Activated CD4-positive, alpha-beta memory T cell treated with anti-CD3 and anti-CD28 coated beads for 36 hours (primary cell): ENCODE data around the gene TCF7L1. TPM values are rescaled to one million over a fixed set of nuclear protein-coding genes. Genes with fewer than 3 reads are reported as not detected.
A peak's percentile ranks its signal among the peaks of the same experiment; 100 is the strongest.

Experiments used
- CTCF ChIA-PET: fragments of 350-600 bp; sonication (Branson Sonifier 250); formaldehyde crosslinking; loops from one replicate; lab custom pipeline; 2021; ENCODE audit warnings: antibody characterized with exemption, inconsistent platforms; lab: Charles Lee
- POLR2A ChIA-PET: fragments of 350-600 bp; sonication (Branson Sonifier 250); formaldehyde crosslinking; loops from one replicate; lab custom pipeline; 2021; ENCODE audit warnings: antibody characterized with exemption; lab: Charles Lee
- DNase-seq: peaks from one replicate; pipeline ENCODE4 v3.0.0-alpha.2; 2020
- H3K27ac Mint-ChIP-seq: one replicate; pipeline ENCODE4 v1.8.0; 2021; ENCODE audit warnings: mixed read lengths
- H3K27me3 Mint-ChIP-seq: one replicate; pipeline ENCODE4 v1.8.0; 2021; ENCODE audit warnings: mixed read lengths
- H3K36me3 Mint-ChIP-seq: one replicate; pipeline ENCODE4 v1.8.0; 2021; ENCODE audit warnings: mixed read lengths
- H3K4me1 Mint-ChIP-seq: one replicate; pipeline ENCODE4 v1.8.0; 2021; ENCODE audit warnings: low read depth, mixed read lengths
- H3K4me3 Mint-ChIP-seq: one replicate; pipeline ENCODE4 v1.8.0; 2021; ENCODE audit warnings: mild to moderate bottlenecking, mixed read lengths
- H3K9me3 Mint-ChIP-seq: one replicate; pipeline ENCODE4 v1.8.0; 2021; ENCODE audit warnings: mixed read lengths
- intact Hi-C: fragments of 100-400 bp; cut with micrococcal nuclease; formaldehyde crosslinking; loops from one replicate; pipeline ENCODE4 v1.15.1; 2023
- total RNA-seq, 2 experiments: library from RNA; stranded (reverse); gene quantifications; one replicate each; pipeline ENCODE4 v1.2.3, GENCODE V29; 2021

TCF7L1 gene
- total RNA-seq, 2 experiments from 2014 or later = 0.07 TPM; not detected in 1

GRCh38 chr2:85266146-85267041, 133.2 kb downstream of the TCF7L1 start:
- Mint-ChIP-seq H3K36me3 (no peaks in the 10 kb centered on the region), H3K27me3 (no peaks in the 10 kb centered on the region), H3K4me3 (no peak overlapping the region), H3K4me1 (no peaks in the 10 kb centered on the region), H3K9me3 (no peaks in the 10 kb centered on the region), H3K27ac (no peak overlapping the region)
- DNase-seq = peak; percentile 80
- intact Hi-C loops = loop anchor here (1.0 kb wide), 2 partner anchors 19 to 32 kb away; no protein-coding TSS in a partner anchor
- CTCF ChIA-PET = interaction anchor here (0.6 to 9.4 kb wide), 22 partner anchors 8 to 320 kb away, joined by 3 to 135 read pairs (median 5); no protein-coding TSS in a partner anchor
- POLR2A ChIA-PET = no interaction called here

- ChIA-PET POLR2A (interaction anchor here (0.6 kb wide), 1 partner anchor 215 kb away, joined by 3 read pairs; no protein-coding TSS in a partner anchor), CTCF (interaction anchor here (0.5 to 9.4 kb wide), 3 partner anchors 28 to 203 kb away, joined by 4 to 135 read pairs (median 4); no protein-coding TSS in a partner anchor)
- H3K4me1 Mint-ChIP-seq = no peaks in the 10 kb centered on the region
- H3K4me3 Mint-ChIP-seq = no peak overlapping the region
- intact Hi-C loops = no loop called here
- no peaks in the 10 kb centered on the region for H3K36me3 Mint-ChIP-seq
- no peaks in the 10 kb centered on the region for H3K9me3 Mint-ChIP-seq
- no peak overlapping the region for H3K27ac Mint-ChIP-seq
- no peaks in the 10 kb centered on the region for H3K27me3 Mint-ChIP-seq
- DNase-seq = no peak
Measured at GRCh38 chr2:85269959-85270358, 136.8 kb downstream of the TCF7L1 start.

GRCh38 chr2:85272357-85272756, 139.2 kb downstream of the TCF7L1 start:
- Mint-ChIP-seq H3K36me3 (no peaks in the 10 kb centered on the region), H3K27ac (no peak overlapping the region), H3K9me3 (no peaks in the 10 kb centered on the region), H3K27me3 (no peaks in the 10 kb centered on the region), H3K4me3 (no peak overlapping the region), H3K4me1 (no peaks in the 10 kb centered on the region)
- intact Hi-C loops = no loop called here
- ChIA-PET CTCF (no interaction called here), POLR2A (no interaction called here)
- DNase-seq = no peak

- Mint-ChIP-seq H3K4me3 (no peak overlapping the region), H3K27me3 (no peaks in the 10 kb centered on the region), H3K27ac (no peak overlapping the region), H3K4me1 (no peaks in the 10 kb centered on the region), H3K36me3 (no peaks in the 10 kb centered on the region), H3K9me3 (no peaks in the 10 kb centered on the region)
- intact Hi-C loops = no loop called here
- peak; percentile 23 for DNase-seq
- ChIA-PET POLR2A (no interaction called here), CTCF (interaction anchor here (0.6 to 4.0 kb wide), 3 partner anchors 8 to 952 kb away, joined by 3 to 14 read pairs (median 4); no protein-coding TSS in a partner anchor)
Measured at GRCh38 chr2:85273738-85274731, 140.8 kb downstream of the TCF7L1 start.

- H3K4me1 Mint-ChIP-seq = no peaks in the 10 kb centered on the region
- no peak overlapping the region for H3K27ac Mint-ChIP-seq
- POLR2A ChIA-PET = no interaction called here
- no peaks in the 10 kb centered on the region for H3K9me3 Mint-ChIP-seq
- H3K36me3 Mint-ChIP-seq = no peaks in the 10 kb centered on the region
- H3K27me3 Mint-ChIP-seq = no peaks in the 10 kb centered on the region
- no peak overlapping the region for H3K4me3 Mint-ChIP-seq
- CTCF ChIA-PET = interaction anchor here (2.1 to 4.0 kb wide), 2 partner anchors 10 to 25 kb away, joined by 5 to 14 read pairs; no protein-coding TSS in a partner anchor
- intact Hi-C loops = no loop called here
- no peak for DNase-seq
Measured at GRCh38 chr2:85275984-85276540, 142.9 kb downstream of the TCF7L1 start.

- Mint-ChIP-seq H3K27me3 (no peaks in the 10 kb centered on the region), H3K4me1 (no peaks in the 10 kb centered on the region), H3K36me3 (no peaks in the 10 kb centered on the region), H3K4me3 (no peak overlapping the region), H3K9me3 (no peaks in the 10 kb centered on the region), H3K27ac (no peak overlapping the region)
- no peak for DNase-seq
- POLR2A ChIA-PET = no interaction called here
- CTCF ChIA-PET = interaction anchor here (2.1 to 4.0 kb wide), 2 partner anchors 11 to 24 kb away, joined by 5 to 14 read pairs; no protein-coding TSS in a partner anchor
- intact Hi-C loops = no loop called here
Measured at GRCh38 chr2:85276571-85277118, 143.5 kb downstream of the TCF7L1 start.

- Mint-ChIP-seq H3K4me1 (no peaks in the 10 kb centered on the region), H3K9me3 (no peaks in the 10 kb centered on the region), H3K4me3 (no peak overlapping the region), H3K36me3 (no peaks in the 10 kb centered on the region), H3K27ac (no peak overlapping the region), H3K27me3 (no peaks in the 10 kb centered on the region)
- DNase-seq = no peak
- ChIA-PET POLR2A (no interaction called here), CTCF (interaction anchor here (4.0 kb wide), 1 partner anchor 12 kb away, joined by 14 read pairs; no protein-coding TSS in a partner anchor)
- intact Hi-C loops = no loop called here
Measured at GRCh38 chr2:85277416-85278158, 144.4 kb downstream of the TCF7L1 start.

- no peak overlapping the region for H3K4me3 Mint-ChIP-seq
- DNase-seq = no peak
- intact Hi-C loops = no loop called here
- H3K36me3 Mint-ChIP-seq = no peaks in the 10 kb centered on the region
- no peaks in the 10 kb centered on the region for H3K9me3 Mint-ChIP-seq
- CTCF ChIA-PET = no interaction called here
- no peaks in the 10 kb centered on the region for H3K27me3 Mint-ChIP-seq
- no peaks in the 10 kb centered on the region for H3K4me1 Mint-ChIP-seq
- POLR2A ChIA-PET = no interaction called here
- no peak overlapping the region for H3K27ac Mint-ChIP-seq
Measured at GRCh38 chr2:85278361-85278760, 145.2 kb downstream of the TCF7L1 start.

- Mint-ChIP-seq H3K27me3 (no peaks in the 10 kb centered on the region), H3K27ac (no peak overlapping the region), H3K36me3 (no peaks in the 10 kb centered on the region), H3K4me1 (no peaks in the 10 kb centered on the region), H3K4me3 (no peak overlapping the region), H3K9me3 (no peaks in the 10 kb centered on the region)
- no peak for DNase-seq
- CTCF ChIA-PET = no interaction called here
- POLR2A ChIA-PET = no interaction called here
- intact Hi-C loops = no loop called here
Measured at GRCh38 chr2:85281553-85281952, 148.4 kb downstream of the TCF7L1 start.

GRCh38 chr2:85282914-85283313, 149.7 kb downstream of the TCF7L1 start:
- H3K36me3 Mint-ChIP-seq = no peaks in the 10 kb centered on the region
- H3K27ac Mint-ChIP-seq = no peak overlapping the region
- intact Hi-C loops = no loop called here
- no peak overlapping the region for H3K4me3 Mint-ChIP-seq
- H3K27me3 Mint-ChIP-seq = no peaks in the 10 kb centered on the region
- H3K9me3 Mint-ChIP-seq = no peaks in the 10 kb centered on the region
- no peak for DNase-seq
- peaks cover 6% of the 10 kb centered on the region for H3K4me1 Mint-ChIP-seq
- ChIA-PET CTCF (interaction anchor here (2.6 to 4.0 kb wide), 3 partner anchors 17 to 357 kb away, joined by 24 to 45 read pairs (median 39); no protein-coding TSS in a partner anchor), POLR2A (no interaction called here)
